ENCODE data around the gene PRSS3. TPM values are rescaled to one million over a fixed set of nuclear protein-coding genes. Genes with fewer than 3 reads are reported as not detected.
"Not testable (repeated sequence)": the region's sequence is repeated elsewhere in the genome, so short reads cannot be mapped to it uniquely, and the experiment has no call there.

PRSS3 gene
- polyA plus RNA-seq (2012; ENCODE audit: insufficient read depth, insufficient read length), result not detected

DNA sequence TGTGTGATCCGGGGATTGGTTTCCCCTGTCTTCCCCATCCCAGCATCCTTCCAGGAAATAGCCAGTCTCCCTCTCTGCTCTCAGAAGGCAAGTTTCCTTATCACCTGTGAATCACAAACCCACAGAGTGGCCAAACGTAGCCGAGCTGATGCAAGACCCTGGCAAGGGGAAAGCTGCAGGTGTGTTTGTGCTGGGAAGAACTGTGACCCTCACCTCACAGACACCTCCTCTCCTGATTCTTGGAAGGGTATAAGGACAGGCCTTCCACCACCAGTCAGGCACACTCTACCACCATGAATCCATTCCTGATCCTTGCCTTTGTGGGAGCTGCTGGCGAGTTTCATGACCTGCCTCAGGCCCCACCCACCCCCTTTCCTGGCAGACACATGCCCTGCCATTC is at the start of gene PRSS3:
TSS of gene PRSS3 (plus strand) at position 281 of the 400 bp plus-strand sequence. CDS start at position 294, 13 bp downstream.
- no peak within 1 kb of the TSS for H3K4me3 ChIP-seq (ENCODE audit: low read length)
- no peak for DNase-seq (ENCODE audit: low read depth, low spot score)

- peak overlapping the region; percentile 53 for H3K4me3 ChIP-seq (ENCODE audit: low read length)
- peak; percentile 86 for DNase-seq (ENCODE audit: low read depth, low spot score)
Observed at GRCh38 chr9:33748633-33749304, 46.6 kb upstream of the PRSS3 start.

GRCh38 chr9:33749305-33749654 is 46.1 kb upstream of the PRSS3 start:
- not testable (repeated sequence) for DNase-seq (ENCODE audit: low read depth, low spot score)
- H3K4me3 ChIP-seq (ENCODE audit: low read length), result peak overlapping the region; percentile 53

GRCh38 chr9:33750307-33750838 is 45.0 kb upstream of the PRSS3 start:
- no peak overlapping the region for H3K4me3 ChIP-seq (ENCODE audit: low read length)
- DNase-seq (ENCODE audit: low read depth, low spot score), result no peak

DNA sequence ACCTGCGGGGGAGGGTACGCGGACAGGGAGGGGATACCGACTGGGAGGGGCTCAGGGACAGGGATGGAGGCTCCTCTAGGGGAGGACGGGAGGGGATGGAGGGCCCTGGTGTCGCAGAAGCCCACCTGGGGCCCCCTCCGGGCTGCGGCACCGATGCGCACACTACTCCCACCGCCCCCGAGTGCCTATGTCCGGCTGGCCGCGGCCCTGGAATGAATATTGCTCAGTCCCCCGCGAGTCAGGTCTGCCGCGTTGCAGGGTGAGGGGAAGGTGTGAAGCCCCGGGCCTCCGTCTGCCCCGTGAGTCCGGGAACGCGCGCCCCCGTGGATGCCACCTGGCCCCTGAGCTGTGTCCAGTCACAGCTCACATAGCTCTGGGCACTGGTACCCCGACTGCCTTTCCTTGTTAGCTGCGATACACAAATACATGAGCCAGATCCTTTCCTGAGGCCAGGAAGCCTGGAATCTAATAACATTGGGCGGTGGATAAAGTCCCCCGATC is 44.5 kb upstream of the PRSS3 start:
- DNase-seq (ENCODE audit: low read depth, low spot score), result no peak
- no peak overlapping the region for H3K4me3 ChIP-seq (ENCODE audit: low read length)

DNA sequence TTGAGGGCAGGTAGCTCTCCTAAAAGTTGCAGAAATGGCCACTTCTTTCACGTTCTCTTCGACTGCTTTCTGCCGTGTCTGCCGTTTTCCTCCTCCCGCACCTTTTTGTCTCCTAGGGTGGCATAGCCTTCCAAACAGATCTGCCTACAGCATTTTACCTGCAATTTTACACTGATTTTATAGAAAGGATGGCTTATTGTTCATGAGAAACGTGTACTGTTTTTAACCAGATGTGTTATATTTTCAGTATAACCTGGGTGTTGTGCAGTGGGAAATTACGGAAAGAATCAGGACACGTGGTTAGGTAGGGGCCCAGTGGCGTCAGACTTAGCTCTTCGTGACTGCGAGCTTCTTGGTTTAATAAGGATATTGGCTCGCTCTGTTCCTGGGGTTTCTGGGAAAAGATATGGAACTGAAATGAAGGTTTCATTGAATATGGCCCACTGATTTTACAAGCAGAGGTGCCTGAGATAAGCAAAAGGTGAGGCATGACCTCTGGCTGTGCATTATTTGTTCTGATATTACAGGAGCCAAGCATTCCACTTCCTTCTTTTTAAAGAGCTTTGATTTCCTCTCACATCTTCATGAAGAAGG is 43.7 kb upstream of the PRSS3 start:
- DNase-seq (ENCODE audit: low read depth, low spot score), result no peak
- no peak overlapping the region for H3K4me3 ChIP-seq (ENCODE audit: low read length)

DNA sequence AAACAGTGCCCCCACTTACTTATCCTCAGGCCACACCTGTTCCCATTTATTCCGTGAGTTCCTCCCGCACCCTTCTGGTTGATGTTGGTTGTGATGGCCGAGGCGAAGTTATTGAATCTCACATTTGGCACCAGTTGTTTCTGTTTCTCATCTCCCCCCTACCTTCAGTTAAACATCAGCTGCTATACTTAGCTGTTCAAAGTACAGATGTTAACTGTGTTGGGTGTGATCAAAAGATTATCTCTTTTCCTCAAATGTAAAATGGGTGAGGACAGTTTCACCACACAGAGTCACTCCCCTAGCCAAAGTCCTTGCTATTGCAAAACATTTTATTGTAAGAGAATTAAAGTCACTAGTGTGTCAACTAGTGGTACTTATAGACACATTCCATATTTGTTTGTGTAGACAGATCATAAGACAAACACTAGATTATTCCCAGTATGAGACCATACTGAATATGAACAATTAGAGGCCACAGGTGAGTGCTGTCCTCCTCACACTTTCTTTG is 43.2 kb upstream of the PRSS3 start:
- H3K4me3 ChIP-seq (ENCODE audit: low read length), result peak overlapping the region; percentile 1
- peak; percentile 79 for DNase-seq (ENCODE audit: low read depth, low spot score)

- DNase-seq (ENCODE audit: low read depth, low spot score), result peak; percentile 37
- peak overlapping the region; percentile 1; the same call in 1 of the 2 replicates for H3K4me3 ChIP-seq (ENCODE audit: low read length)
Observed at GRCh38 chr9:33752789-33753188, 42.6 kb upstream of the PRSS3 start.

GRCh38 chr9:33759648-33760047 is 35.7 kb upstream of the PRSS3 start:
- DNase-seq (ENCODE audit: low read depth, low spot score); H3K4me3 ChIP-seq (ENCODE audit: low read length): not testable (repeated sequence)

- no peak for DNase-seq (ENCODE audit: low read depth, low spot score)
- H3K4me3 ChIP-seq (ENCODE audit: low read length), result no peak overlapping the region
Observed at GRCh38 chr9:33762343-33762742, 33.0 kb upstream of the PRSS3 start.

DNA sequence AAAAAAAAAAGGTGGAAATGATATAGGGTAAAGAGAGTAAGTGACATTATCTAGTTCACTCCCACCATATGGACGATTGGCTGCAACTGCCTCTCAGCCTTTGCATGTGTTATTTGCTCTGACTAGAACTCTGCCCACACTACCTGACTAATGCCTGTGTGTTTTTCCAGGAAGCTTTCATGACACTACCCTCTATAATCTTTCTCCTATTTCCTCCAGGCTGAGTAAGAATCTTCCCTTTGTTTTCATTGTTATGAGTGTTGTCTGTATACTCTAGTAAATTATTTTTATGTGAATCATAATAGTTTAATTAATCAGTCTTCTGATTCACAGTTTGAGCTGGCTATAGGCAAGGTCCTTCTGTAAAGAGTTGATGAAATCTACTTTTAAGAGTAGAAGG is 31.7 kb upstream of the PRSS3 start:
- not testable (repeated sequence) for DNase-seq (ENCODE audit: low read depth, low spot score); H3K4me3 ChIP-seq (ENCODE audit: low read length)

- no peak for DNase-seq (ENCODE audit: low read depth, low spot score)
- no peak overlapping the region for H3K4me3 ChIP-seq (ENCODE audit: low read length)
Observed at GRCh38 chr9:33765411-33765810, 29.9 kb upstream of the PRSS3 start.

DNA sequence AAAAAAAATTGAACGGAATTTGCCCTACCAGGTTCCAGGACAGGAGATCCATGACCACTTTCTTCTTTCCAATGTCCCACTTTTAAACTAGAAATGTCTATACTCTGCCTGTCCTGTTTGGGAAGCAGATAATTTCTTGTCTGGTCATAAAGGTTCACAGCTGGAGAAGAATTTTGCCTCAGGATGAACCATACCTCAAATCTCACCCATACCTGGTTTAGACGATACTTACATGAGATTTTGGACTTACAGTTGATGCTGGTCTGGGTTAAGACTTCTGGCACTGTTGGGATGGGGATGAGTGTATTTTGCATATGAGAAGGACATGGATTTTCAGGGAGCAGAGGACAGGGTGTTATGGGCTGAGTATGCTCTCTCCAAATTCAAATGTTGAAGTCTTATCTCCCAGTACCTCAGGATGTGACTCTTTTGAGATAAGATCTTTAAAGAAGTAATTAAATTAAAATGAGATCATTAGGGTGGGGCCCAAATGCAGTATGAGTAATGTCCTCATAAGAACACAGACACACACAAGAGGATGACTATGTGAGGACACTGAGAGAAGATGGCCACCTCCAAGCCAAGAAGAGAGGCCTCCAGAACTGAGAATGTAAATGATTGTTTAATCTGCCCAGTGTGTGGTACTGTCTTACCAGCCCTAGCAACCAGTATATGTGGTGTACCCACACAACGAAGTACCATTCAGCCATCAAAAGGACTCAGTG is 25.0 kb upstream of the PRSS3 start:
- DNase-seq (ENCODE audit: low read depth, low spot score); H3K4me3 ChIP-seq (ENCODE audit: low read length): not testable (repeated sequence)

DNA sequence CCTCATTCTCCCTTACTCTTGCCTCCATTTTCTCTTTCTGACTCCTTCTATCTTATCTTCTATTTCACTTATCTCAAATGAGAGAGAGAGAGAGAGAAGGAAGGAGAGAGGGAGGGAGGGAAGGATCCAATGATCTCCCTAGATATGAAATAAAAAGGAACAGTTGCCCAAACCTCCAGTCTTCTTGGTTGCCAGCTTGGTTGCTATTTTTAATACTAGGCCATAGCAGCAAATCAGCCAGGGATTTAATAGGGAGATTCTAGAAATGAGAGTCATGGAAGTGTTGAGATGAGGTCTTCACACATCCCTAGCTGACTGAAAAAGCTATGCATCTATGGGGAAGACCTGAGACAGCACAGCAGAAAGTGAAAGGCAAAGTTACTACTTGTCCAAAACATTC is 22.2 kb upstream of the PRSS3 start:
- not testable (repeated sequence) for H3K4me3 ChIP-seq (ENCODE audit: low read length); DNase-seq (ENCODE audit: low read depth, low spot score)

- H3K4me3 ChIP-seq (ENCODE audit: low read length); DNase-seq (ENCODE audit: low read depth, low spot score): not testable (repeated sequence)
Observed at GRCh38 chr9:33774074-33774659, 21.2 kb upstream of the PRSS3 start.

GRCh38 chr9:33776578-33776977 is 18.8 kb upstream of the PRSS3 start:
- peak overlapping the region; percentile 57 for H3K4me3 ChIP-seq (ENCODE audit: low read length)
- no peak for DNase-seq (ENCODE audit: low read depth, low spot score)

DNA sequence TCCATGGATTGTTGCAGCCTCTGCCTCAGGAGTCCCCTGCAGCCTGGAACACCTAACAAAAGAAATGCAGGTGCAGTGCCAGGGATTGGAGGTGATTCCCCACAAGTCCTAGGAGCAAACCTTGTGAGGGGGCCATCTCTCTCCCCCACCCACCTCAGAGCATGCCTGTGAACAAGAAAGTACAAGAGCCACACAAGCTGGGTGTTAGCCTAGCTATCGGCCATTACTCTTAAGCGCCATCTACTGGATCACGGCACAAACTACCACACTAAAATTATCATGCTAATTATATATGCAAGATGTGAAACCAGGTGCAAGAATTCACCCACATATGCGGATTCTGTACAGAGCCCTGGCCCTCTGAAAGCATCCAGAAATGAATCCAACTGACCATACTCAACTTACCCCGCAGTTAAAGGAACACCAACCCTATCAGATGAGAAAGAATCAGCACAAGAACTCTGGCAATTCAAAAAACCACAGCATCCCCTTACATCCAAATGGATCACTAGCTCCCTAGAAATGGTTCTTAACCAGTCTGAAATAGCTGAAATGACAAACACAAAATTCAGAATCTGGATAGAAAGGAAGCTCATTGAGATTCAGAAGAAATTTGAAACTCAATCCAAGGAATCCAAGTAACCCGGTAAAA is 16.5 kb upstream of the PRSS3 start:
- peak; percentile 80 for DNase-seq (ENCODE audit: low read depth, low spot score)
- no peak overlapping the region; the same call in 1 of the 2 replicates for H3K4me3 ChIP-seq (ENCODE audit: low read length)

GRCh38 chr9:33780276-33780675 is 15.1 kb upstream of the PRSS3 start:
- no peak for DNase-seq (ENCODE audit: low read depth, low spot score)
- H3K4me3 ChIP-seq (ENCODE audit: low read length), result no peak overlapping the region

DNA sequence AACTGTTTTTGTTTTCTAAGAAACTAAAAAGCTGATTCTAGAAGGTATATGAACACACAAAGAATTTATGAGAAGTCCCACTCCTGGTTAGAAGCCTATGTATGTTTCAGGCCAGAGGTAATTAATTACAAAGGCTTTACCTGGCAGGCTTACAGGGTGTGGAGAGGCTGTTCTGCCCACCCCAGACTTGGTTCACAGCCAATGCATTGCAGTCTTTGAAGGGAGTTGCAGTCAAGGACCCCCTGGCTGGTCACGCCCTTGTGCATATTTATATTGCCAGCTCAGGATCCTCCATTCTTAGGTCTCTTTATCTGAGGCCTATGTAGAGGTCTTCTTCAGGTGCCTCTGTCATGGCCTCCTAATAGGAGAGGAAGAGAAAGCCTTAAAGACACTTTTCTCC is 13.6 kb upstream of the PRSS3 start:
- no peak for DNase-seq (ENCODE audit: low read depth, low spot score)

More for the DNA sequence above, 13.6 kb upstream of the PRSS3 start:
- H3K4me3 ChIP-seq (ENCODE audit: low read length), result no peak overlapping the region

Data from Jurkat, Clone E6-1 (cell line).